GM12872 (cell line): ENCODE data around the gene NTSR2.

Source experiments
- CTCF ChIP-seq: IDR thresholded peaks from 3 replicates; pipeline ENCODE4 v1.5.1; 2011; ENCODE audit warnings: low read depth, mild to moderate bottlenecking, low read length, moderate library complexity; ENCODE audit not compliant: insufficient read depth

The NTSR2 gene

GRCh38 chr2:11675423-11676112 is 5.6 kb upstream of the NTSR2 start:
- TF ChIP-seq CTCF: no peak

GRCh38 chr2:11674983-11675382 is 5.0 kb upstream of the NTSR2 start:
- TF ChIP-seq CTCF: no peak

GRCh38 chr2:11672407-11672806 is 2.4 kb upstream of the NTSR2 start:
- no peak for TF ChIP-seq CTCF

DNA sequence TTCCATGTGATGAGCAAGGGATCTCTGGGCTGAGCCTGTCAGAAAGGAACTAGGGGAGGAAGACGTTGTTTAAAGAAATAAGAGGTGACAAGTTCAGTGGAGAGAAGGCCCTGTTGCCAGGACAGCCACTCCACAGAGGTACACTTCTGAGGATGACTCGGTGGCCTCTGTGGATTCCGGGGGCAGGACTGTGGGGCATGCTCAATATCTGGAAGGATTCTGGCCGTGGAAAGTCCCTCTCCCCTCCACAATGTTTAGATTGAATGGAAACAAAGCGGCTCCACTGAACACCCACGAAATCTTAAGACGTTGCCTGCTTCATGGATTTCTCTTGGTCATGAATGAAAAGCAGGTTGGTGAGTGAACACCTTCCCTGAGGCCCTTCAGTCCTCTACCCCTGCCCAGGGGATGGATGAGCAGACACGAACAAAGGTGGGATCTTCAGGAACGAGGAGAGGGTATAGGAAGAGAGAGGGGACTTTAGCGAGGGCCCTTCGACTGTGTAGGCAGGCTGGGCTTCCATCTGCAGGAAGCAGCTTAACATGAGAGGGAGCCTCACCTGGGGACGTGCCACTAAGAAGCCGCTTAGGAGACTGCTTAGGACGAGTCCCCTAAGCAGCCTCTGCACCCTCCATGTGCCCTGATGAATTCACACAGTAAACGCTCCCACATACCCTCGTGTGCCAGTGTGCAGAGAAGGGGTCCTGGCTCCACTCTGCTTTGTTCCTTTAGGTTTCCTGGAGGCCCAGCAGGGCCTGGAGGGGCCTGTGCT is 1.9 kb downstream of the NTSR2 start:
- TF ChIP-seq CTCF: no peak

DNA sequence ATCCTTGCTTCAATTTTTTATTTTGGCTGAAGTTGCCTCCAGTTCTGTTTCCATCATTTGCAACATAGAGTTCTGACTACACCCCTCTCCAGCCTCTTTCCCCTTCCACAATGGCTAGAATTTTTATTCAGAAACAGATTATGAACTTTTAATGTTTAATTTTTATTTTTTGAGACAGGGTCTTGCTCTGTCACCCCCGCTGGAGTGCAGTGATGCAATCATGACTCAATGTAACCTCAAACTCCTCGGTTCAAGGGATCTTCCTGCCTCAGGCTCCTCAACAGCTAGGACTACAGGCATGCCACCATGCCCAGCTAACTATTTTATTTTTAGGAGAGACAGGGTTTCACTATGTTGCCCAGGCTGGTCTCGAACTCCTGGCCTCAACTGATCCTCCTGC is 2.8 kb downstream of the NTSR2 start:
- TF ChIP-seq CTCF: no peak

GRCh38 chr2:11665510-11666362 is 4.3 kb downstream of the NTSR2 start:
- TF ChIP-seq CTCF: no peak

DNA sequence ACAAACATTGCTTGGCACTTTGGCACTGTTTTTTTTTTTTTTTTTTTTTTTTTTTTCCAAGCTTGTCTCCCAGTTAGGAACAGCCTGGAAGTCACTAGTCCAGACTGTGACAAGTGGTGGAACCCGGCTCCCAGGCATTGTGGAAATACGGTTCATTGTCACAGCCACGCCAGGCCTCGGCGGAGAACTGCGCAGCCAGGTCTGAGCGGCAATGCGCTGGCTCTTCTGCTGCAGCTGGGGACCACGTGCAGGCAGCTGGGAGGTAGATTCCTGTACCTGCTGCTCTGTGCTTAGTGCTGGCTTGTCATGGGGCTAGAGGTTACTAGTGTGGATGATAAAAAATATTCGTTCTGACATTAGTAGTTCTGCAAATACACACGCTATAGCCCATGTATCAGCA is 5.0 kb downstream of the NTSR2 start:
- no peak for TF ChIP-seq CTCF
